ENCODE results near the gene RIC1. TPM values are rescaled to one million over a fixed set of nuclear protein-coding genes. Genes with fewer than 3 reads are reported as not detected.

The RIC1 gene
- total RNA-seq, 1 donor, result 37.8 TPM

DNA sequence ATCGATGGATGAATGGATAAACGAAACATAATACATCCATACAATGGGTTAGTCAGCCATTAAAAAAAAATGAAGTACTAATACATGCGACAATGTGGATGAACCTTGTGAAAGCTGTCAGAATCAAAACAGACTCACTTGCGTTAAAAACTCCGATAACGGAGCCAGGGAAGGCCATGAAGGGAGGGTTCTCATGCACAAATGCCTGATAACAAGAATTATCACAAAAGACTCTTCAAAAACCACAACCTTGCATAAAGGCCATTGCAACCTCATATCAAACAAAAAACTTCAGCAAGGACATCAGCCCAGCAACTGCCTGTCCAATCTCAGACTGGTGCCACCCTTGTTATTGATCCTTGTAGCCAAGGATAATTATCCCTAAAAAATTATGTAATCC lies 190.3 kb downstream of the RIC1 start:
- TF ChIP-seq, protein P1, sequence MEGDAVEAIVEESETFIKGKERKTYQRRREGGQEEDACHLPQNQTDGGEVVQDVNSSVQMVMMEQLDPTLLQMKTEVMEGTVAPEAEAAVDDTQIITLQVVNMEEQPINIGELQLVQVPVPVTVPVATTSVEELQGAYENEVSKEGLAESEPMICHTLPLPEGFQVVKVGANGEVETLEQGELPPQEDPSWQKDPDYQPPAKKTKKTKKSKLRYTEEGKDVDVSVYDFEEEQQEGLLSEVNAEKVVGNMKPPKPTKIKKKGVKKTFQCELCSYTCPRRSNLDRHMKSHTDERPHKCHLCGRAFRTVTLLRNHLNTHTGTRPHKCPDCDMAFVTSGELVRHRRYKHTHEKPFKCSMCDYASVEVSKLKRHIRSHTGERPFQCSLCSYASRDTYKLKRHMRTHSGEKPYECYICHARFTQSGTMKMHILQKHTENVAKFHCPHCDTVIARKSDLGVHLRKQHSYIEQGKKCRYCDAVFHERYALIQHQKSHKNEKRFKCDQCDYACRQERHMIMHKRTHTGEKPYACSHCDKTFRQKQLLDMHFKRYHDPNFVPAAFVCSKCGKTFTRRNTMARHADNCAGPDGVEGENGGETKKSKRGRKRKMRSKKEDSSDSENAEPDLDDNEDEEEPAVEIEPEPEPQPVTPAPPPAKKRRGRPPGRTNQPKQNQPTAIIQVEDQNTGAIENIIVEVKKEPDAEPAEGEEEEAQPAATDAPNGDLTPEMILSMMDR (IDR thresholded peaks at IDR 0.05; ENCODE audit: insufficient read depth, low read length), result no peak
- no peak for DNase-seq (ENCODE audit: low read depth)
- H3K4me3 ChIP-seq (ENCODE audit: low read depth, low read length), result no peak overlapping the region

DNA sequence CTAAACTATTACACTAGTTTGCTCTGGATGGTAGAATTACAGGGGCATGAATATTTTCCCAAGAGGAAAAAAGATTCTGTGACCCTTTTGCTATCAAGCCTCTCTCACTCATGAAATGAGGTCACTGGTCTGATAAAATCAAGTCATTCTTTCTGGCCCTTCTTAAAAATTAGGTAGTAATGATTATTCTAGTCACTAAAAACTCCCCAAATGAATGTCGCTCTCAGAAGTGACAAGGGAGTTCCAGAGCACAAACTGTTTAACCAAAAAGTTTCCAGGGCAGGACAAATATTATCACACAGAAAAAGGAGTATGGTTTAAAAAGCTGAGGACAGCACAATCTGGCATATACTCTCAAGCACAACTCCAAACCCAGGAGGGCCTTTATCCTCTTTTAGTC lies 191.5 kb downstream of the RIC1 start:
- TF ChIP-seq, protein P1 (IDR thresholded peaks at IDR 0.05; ENCODE audit: insufficient read depth, low read length), result no peak
- DNase-seq (ENCODE audit: low read depth), result no peak
- no peak overlapping the region for H3K4me3 ChIP-seq (ENCODE audit: low read depth, low read length)

DNA sequence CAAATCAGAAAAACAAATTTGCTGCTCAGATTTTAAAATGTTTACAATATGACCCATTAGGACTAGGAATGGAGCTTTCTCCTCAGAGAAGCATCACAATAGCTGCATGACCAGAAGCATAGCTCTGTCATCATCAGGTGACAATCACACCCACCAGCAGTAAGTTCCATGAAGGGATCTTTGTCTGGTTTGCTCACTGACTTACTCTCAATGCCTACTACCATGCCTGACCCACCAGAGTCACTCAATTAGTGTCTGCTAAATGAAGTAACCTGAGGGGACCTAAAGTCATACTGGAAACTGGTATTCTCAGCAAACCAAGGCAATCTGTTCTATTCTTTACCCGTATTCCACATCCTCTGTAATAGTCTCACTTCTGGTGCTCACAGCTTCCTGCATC lies 196.3 kb downstream of the RIC1 start:
- DNase-seq (ENCODE audit: low read depth), result no peak
- TF ChIP-seq, protein P1 (IDR thresholded peaks at IDR 0.05; ENCODE audit: insufficient read depth, low read length), result no peak
- no peak overlapping the region for H3K4me3 ChIP-seq (ENCODE audit: low read depth, low read length)

Other genes starting within 250 kb of the RIC1 start
- gene PLGRKT, start 191.2 kb upstream of the RIC1 start, total RNA-seq (ENCODE audit: low replicate concordance), result 6.5 and 25.8 TPM in 2 replicates
- gene CD274, start 178.6 kb upstream of the RIC1 start, total RNA-seq (ENCODE audit: low replicate concordance), result 0.33 and 1.1 TPM in 2 replicates
- 4.1 and 10.9 TPM in 2 replicates for gene PDCD1LG2, start 118.6 kb upstream of the RIC1 start, total RNA-seq (ENCODE audit: low replicate concordance)
- 9.0 and 9.4 TPM in 2 replicates for gene ERMP1, start 204.0 kb downstream of the RIC1 start, total RNA-seq (ENCODE audit: low replicate concordance)

Data from fibroblast of the aortic adventitia (primary cell).